Immature natural killer cell (primary cell): ENCODE results near the gene GOLGA7B. TPM values are rescaled to one million over a fixed set of nuclear protein-coding genes. Genes with fewer than 3 reads are reported as not detected.
"Not testable (repeated sequence)": the region's sequence is repeated elsewhere in the genome, so short reads cannot be mapped to it uniquely, and the experiment has no call there.

Experiments
- DNase-seq, 3 donors: peaks; one replicate each; pipeline ENCODE4 v3.0.0; 2022; ENCODE audit warnings: mixed read lengths in 1 of 3
- H3K27ac Mint-ChIP-seq, 6 donors: one replicate each; pipeline ENCODE4 v1.8.0; 2020; ENCODE audit warnings: mixed read lengths in 6 of 6, mild to moderate bottlenecking in 5 of 6, inconsistent platforms in 4 of 6, moderate library complexity in 3 of 6
- H3K27me3 Mint-ChIP-seq, 3 donors: one replicate each; pipeline ENCODE4 v1.8.0; 2020 to 2021; ENCODE audit warnings: low read depth in 3 of 3, mild to moderate bottlenecking in 3 of 3, mixed read lengths in 3 of 3, moderate library complexity in 3 of 3, inconsistent platforms in 1 of 3
- H3K36me3 Mint-ChIP-seq, 3 donors: one replicate each; pipeline ENCODE4 v1.8.0; 2020; ENCODE audit warnings: mixed read lengths in 3 of 3, inconsistent platforms in 2 of 3, mild to moderate bottlenecking in 2 of 3
- H3K4me1 Mint-ChIP-seq, 2 donors: one replicate each; pipeline ENCODE4 v1.8.0; 2020; ENCODE audit warnings: inconsistent platforms in 2 of 2, mild to moderate bottlenecking in 2 of 2, mixed read lengths in 2 of 2, moderate library complexity in 1 of 2
- H3K4me3 Mint-ChIP-seq, 5 donors: one replicate each; pipeline ENCODE4 v1.8.0; 2020; ENCODE audit warnings: mild to moderate bottlenecking in 5 of 5, mixed read lengths in 5 of 5, inconsistent platforms in 3 of 5, moderate library complexity in 3 of 5
- H3K9me3 Mint-ChIP-seq, 6 donors: one replicate each; pipeline ENCODE4 v1.8.0; 2020; ENCODE audit warnings: mild to moderate bottlenecking in 6 of 6, mixed read lengths in 6 of 6, inconsistent platforms in 4 of 6, moderate library complexity in 3 of 6
- polyA plus RNA-seq, 3 donors: library from polyadenylated mRNA; unstranded; fragments of 300-500 nt; fragmentation: Illumina TruSeq; gene quantifications; one replicate each; pipeline ENCODE4 v1.2.3, GENCODE V29; 2021

Gene GOLGA7B
- polyA plus RNA-seq, 3 donors from 2014 or later = 0.09 to 0.27 (median 0.17) TPM

DNA sequence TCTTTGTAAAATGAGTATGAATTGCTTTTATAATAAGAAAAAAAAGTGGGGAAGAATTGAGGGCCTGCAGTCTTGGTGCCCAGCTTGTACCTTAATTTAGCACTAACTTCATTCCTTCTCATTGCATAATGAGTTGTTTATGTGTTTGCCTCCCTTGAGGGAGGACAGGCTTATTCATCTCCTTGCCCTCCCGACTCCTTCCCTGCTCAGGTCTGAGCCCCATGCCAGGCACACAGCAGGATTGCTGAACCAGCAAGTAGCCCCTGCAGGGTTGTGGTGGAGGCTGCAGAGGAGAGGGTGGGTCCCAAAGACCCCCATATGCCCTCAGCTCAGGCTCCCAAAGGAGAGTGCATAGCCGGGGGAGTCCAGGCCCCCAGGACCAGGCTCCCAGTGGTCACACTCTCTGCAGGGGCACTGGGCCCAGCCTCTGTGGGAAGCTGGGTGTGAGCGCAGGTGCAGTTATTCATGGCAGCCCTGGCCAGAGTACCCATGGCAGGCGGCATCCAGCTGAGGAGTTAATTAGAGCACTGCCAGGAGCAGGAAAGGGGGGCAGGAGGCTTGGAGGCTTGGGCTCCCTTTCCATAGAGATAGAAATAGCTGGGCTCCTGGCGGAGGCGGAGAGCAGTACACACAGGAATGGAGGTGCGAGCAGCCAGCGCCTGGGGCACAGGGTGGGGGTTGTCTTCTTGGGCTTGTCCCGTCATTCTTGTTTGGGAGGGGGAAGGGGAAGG, 28.2 kb upstream of the GOLGA7B start:
- H3K4me3 Mint-ChIP-seq = no peak overlapping the region
- H3K27ac Mint-ChIP-seq = no peak overlapping the region
- peaks cover 2 to 7% (median 4%) of the 10 kb centered on the region in 3 donors for H3K27me3 Mint-ChIP-seq
- H3K36me3 Mint-ChIP-seq = peaks cover 0 to 6% (median 0%) of the 10 kb centered on the region in 3 donors
- H3K9me3 Mint-ChIP-seq = no peaks in the 10 kb centered on the region
- no peak for DNase-seq
- peaks cover 0 to 2% of the 10 kb centered on the region in 2 donors for H3K4me1 Mint-ChIP-seq

DNA sequence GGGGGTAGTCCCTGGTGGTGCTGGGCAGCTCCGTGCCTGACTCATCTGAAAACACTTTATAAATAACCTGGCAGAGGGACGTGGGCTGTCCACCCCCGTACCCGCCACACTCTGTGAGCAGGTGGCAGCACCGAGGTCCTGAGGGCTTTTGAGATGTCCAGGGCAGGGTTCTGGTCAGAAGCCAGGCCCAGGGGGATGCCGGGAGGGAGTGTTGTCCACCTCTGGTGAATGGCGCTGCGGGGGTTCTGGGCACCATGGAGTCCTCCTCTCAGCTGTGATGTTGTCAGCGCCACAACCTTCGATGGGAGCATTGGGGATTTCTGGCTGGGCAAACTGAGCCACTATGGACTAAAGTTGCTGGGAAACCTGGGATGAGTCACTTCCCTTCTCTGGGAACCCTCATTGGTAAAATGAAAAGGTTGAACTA, 27.4 kb upstream of the GOLGA7B start:
- no peak for DNase-seq
- H3K27me3 Mint-ChIP-seq = peaks cover 2 to 8% (median 8%) of the 10 kb centered on the region in 3 donors
- H3K36me3 Mint-ChIP-seq = peaks cover 0 to 6% (median 0%) of the 10 kb centered on the region in 3 donors
- no peaks in the 10 kb centered on the region for H3K9me3 Mint-ChIP-seq
- H3K4me1 Mint-ChIP-seq = peaks cover 0 to 2% of the 10 kb centered on the region in 2 donors
- H3K27ac Mint-ChIP-seq = no peak overlapping the region
- no peak overlapping the region for H3K4me3 Mint-ChIP-seq

DNA sequence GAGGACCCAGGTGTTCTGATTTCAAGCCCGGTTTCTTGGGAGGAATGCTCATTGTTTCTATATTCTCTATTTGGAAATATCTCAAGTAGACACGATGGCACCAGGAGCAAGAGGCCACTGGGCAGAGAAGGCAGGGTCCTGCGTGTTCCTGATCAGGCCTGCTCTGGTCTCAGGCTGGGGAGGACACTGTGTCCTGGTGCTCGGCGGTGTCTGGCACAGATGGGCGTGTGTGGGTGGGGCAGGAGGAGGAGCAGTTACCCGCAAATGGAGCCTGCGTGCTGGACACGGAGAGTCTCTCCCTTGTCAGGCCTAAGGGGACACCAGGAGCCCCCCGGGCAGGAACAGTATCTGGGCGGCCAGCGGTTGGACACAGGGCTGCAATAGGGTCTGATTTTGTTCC, 25.9 kb upstream of the GOLGA7B start:
- H3K36me3 Mint-ChIP-seq = peaks cover 0 to 6% (median 0%) of the 10 kb centered on the region in 3 donors
- peaks cover 5% of the 10 kb centered on the region in 2 donors for H3K4me1 Mint-ChIP-seq
- no peak for DNase-seq
- H3K4me3 Mint-ChIP-seq = no peak overlapping the region
- peaks cover 2 to 8% (median 6%) of the 10 kb centered on the region in 3 donors for H3K27me3 Mint-ChIP-seq
- no peaks in the 10 kb centered on the region for H3K9me3 Mint-ChIP-seq
- no peak overlapping the region for H3K27ac Mint-ChIP-seq

DNA sequence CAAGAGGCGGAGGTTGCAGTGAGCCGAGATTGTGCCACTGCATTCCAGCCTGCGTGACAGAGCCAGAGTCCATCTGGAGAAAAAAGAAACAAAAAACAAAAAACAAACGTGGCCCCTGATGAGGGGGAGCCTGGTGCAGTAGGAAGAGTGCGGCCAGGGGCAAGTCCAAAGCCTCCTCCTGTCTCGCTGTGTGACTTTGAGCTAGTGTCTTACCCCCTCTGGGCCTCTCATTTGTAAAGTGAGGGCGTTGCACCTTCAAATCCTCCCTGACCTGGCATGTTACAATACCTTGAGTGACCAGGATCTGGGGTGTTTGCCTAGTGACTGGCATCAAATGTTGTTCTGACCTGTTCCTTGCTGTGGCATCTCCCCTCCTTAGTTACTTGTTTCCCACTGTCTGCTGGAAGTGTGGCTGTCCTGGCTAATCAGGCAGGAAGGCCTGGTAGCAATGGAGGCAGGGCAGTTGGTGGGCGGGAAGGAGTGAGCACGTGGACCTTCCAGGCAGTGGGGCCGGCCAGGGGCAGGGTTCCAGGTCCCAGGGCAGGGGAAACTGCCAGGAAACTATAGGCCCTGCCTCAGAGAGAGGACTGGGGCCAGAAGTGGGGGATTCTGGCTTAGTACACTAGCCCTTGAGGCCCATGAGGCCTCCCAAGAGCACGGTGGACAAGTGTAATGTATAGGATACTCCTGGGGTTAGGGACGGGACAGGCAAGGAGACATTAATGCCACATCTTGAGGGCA, 24.5 kb upstream of the GOLGA7B start:
- H3K9me3 Mint-ChIP-seq = no peaks in the 10 kb centered on the region
- no peak for DNase-seq
- H3K36me3 Mint-ChIP-seq = peaks cover 0 to 3% (median 0%) of the 10 kb centered on the region in 3 donors
- H3K4me1 Mint-ChIP-seq = peaks cover 10 to 12% of the 10 kb centered on the region in 2 donors
- H3K4me3 Mint-ChIP-seq = no peak overlapping the region
- no peak overlapping the region for H3K27ac Mint-ChIP-seq
- H3K27me3 Mint-ChIP-seq = peaks cover 0 to 7% (median 6%) of the 10 kb centered on the region in 3 donors

DNA sequence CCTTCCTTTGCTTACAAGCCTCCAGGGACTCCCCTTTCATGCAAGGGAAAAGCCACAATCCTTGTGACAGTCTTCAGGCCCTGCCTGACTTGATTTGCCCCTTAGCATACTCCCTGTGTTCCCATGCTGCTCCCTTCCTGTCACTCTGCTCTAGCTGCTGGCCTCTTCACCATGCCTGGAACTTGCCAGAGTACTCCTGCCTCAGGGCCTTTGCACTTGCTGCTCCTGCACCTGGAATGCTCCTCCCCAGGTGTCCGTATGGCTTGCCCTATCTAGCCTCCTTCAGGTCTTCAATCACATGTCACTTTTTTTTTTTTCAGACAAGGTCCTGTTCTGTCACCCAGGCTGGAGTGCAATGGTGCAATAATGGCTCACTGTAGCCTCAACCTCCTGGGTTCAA, 22.8 kb upstream of the GOLGA7B start:
- Mint-ChIP-seq H3K27ac (peak overlapping the region in 2 of 6 donors; percentile 0 to 45), H3K9me3 (no peaks in the 10 kb centered on the region), H3K27me3 (peaks cover 0 to 6% (median 6%) of the 10 kb centered on the region in 3 donors), H3K4me3 (no peak overlapping the region), H3K4me1 (peaks cover 10 to 12% of the 10 kb centered on the region in 2 donors), H3K36me3 (peaks cover 0 to 3% (median 0%) of the 10 kb centered on the region in 3 donors)
- DNase-seq = no peak

DNA sequence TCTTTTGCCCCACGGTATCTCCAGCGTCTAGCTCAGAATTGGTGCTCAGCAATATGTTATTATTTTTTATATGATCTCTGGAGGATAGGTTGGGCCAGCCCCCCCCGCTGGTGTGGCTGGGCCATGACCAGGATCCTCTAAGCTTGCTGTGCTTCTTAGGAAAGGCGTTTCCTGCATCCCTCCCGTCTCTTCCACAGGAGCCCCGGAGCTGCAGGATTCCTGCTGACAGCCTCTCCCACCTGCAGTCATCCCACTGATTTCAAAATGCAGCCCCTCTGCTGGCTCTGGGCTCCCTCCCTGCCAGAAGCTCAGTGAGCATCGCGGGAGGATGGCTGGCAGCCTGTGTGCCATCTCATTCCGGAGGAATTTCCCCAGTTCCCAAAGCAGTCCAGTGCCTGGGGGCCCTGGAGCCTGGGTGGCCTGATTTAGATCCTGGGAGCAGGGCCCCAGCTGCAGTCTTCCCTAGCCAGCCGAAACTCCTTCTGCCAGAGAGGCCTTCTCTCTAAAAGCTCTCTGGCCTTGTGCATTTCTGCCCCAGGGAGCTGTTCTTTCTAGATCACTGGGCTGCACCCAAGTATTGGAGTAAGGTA, 21.8 kb upstream of the GOLGA7B start:
- Mint-ChIP-seq H3K36me3 (peaks cover 0 to 3% (median 0%) of the 10 kb centered on the region in 3 donors), H3K27me3 (peaks cover 0 to 6% (median 2%) of the 10 kb centered on the region in 3 donors), H3K4me1 (peaks cover 10 to 12% of the 10 kb centered on the region in 2 donors), H3K27ac (no peak overlapping the region), H3K9me3 (no peaks in the 10 kb centered on the region), H3K4me3 (no peak overlapping the region)
- DNase-seq = no peak

DNA sequence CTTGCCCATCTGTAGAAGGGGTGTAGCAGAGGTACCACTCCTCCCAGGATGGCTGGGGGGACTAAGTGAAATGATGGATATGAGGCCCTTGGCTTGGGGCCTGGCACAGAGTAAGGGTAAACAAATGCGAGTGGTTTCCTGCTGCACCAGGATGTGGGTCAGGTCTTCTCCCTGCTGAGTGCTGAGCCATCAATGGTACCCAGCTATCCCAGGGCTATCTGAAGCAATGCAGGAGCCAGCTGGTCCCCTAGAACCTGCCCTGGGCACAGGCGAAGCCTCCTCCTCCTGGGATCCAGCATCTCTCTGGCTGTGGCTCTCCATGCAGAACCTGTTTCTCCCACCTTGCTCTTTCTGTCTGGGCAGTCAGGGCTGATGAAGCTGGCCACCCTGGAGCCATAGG, 20.9 kb upstream of the GOLGA7B start:
- H3K4me1 Mint-ChIP-seq = peaks cover 10 to 12% of the 10 kb centered on the region in 2 donors
- H3K9me3 Mint-ChIP-seq = no peaks in the 10 kb centered on the region
- peak overlapping the region in 2 of 6 donors; percentile 16 to 58 for H3K27ac Mint-ChIP-seq
- no peak overlapping the region for H3K4me3 Mint-ChIP-seq
- H3K36me3 Mint-ChIP-seq = peaks cover 0 to under 1% (median 0%) of the 10 kb centered on the region in 3 donors
- H3K27me3 Mint-ChIP-seq = peaks cover 0 to 6% (median 2%) of the 10 kb centered on the region in 3 donors
- no peak for DNase-seq

DNA sequence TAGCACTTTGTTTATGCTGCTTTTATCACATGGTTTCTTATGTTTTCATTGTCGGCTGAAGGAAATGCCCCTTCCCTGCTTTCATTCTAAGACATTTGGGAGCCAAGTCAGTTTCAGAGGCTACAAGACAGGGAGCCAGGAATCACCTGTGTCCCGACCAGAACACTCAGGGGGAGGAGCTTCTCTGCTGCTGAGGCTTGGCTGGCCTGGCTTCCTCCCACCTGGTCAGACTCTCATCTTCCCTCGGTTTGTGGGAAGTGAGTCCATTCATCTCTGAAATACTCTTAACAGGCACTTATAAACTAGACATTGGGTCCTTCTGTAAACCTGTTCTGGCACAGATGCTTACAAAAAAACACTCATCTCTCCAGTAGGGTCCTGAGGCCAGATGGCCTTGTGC, 19.6 kb upstream of the GOLGA7B start:
- Mint-ChIP-seq H3K4me3 (no peak overlapping the region), H3K36me3 (peaks cover 0 to 5% (median 3%) of the 10 kb centered on the region in 3 donors), H3K27ac (peak overlapping the region in 1 of 6 donors; percentile 65), H3K9me3 (no peaks in the 10 kb centered on the region), H3K27me3 (peaks cover 2 to 6% (median 3%) of the 10 kb centered on the region in 3 donors), H3K4me1 (peaks cover 10 to 12% of the 10 kb centered on the region in 2 donors)
- no peak for DNase-seq

DNA sequence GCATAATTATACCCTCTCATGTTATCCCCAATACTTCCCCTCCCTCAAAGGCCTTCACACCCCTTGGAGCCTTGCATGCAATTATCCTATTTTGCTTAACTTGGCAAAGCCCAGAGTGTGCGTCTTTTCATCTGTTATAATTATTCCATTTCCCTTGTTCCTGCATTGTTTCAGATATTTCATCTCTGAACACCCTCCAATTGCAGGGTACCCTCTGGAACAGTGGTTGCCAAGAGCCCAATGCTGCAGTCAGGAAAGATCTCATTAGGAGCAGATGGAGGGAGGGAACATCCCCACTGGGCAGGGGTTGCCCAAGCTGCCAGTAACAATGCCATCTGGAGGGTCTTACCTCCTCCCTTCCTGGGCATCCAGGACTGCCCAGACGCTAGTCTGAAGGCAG, 18.4 kb upstream of the GOLGA7B start:
- Mint-ChIP-seq H3K36me3 (peaks cover 1 to 8% (median 6%) of the 10 kb centered on the region in 3 donors), H3K4me3 (no peak overlapping the region), H3K27ac (no peak overlapping the region), H3K27me3 (peaks cover 2 to 6% (median 3%) of the 10 kb centered on the region in 3 donors), H3K4me1 (peaks cover 10% of the 10 kb centered on the region in 2 donors), H3K9me3 (no peaks in the 10 kb centered on the region)
- no peak for DNase-seq

DNA sequence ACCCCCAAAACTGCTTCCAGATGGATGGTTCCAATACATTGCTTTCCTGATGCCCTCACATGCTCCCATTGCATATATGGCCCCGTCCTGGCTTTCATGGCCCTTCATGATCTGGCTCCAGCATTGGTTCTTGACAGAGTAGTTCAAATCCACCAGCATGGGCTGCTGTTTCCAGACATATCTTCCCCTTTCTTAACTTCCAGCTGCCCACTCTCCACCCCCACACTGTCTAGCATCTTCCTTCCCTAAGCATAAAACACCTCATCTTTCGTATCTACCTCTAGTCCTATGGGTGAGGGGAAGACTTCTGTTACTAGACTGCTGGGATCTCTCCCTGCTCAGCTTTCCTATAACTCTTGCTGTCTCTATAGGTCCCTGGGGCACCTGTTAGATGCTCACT, 13.2 kb upstream of the GOLGA7B start:
- Mint-ChIP-seq H3K27me3 (peaks cover 0 to 7% (median 0%) of the 10 kb centered on the region in 3 donors), H3K36me3 (peaks cover 12 to 22% (median 20%) of the 10 kb centered on the region in 3 donors), H3K9me3 (no peaks in the 10 kb centered on the region), H3K4me1 (peaks cover 0 to 4% of the 10 kb centered on the region in 2 donors), H3K27ac (no peak overlapping the region), H3K4me3 (no peak overlapping the region)
- no peak for DNase-seq

DNA sequence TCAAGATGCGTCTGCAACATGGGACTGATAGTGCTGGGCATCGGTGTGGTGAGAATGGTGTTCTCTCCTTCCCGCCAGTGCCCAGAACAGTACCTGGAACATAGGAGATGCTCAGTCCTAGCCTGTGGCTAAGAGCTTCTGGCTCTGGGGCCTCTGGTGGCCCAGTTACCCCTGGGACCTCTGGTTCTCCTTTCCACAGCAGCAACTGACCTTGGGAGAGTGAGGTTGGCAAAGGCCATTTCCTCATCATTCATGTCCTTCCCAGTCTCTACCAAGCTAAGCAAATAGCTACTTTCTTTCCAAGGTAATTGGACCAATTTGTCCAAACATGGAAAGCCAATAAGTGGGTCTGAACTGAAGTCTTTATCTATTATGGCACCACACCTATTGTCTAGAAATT, 11.6 kb upstream of the GOLGA7B start:
- DNase-seq = no peak
- Mint-ChIP-seq H3K36me3 (peaks cover 12 to 22% (median 20%) of the 10 kb centered on the region in 3 donors), H3K4me3 (no peak overlapping the region), H3K27ac (no peak overlapping the region), H3K27me3 (peaks cover 0 to 7% (median 0%) of the 10 kb centered on the region in 3 donors), H3K9me3 (no peaks in the 10 kb centered on the region), H3K4me1 (peaks cover 0 to 9% of the 10 kb centered on the region in 2 donors)

DNA sequence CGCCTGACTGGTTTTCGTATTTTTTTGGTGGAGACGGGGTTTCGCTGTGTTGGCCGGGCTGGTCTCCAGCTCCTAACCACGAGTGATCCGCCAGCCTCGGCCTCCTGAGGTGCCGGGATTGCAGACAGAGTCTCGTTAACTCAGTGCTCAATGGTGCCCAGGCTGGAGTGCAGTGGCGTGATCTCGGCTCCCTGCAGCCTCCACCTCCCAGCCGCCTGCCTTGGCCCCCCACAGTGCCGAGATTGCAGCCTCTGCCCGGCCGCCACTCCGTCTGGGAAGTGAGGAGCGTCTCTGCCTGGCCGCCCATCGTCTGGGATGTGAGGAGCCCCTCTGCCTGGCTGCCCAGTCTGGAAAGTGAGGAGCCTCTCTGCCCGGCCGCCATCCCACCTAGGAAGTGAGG, 8.5 kb upstream of the GOLGA7B start:
- not testable (repeated sequence) for H3K9me3 Mint-ChIP-seq, H3K27me3 Mint-ChIP-seq, H3K4me3 Mint-ChIP-seq, DNase-seq, H3K27ac Mint-ChIP-seq
- Mint-ChIP-seq H3K36me3 (peaks cover 12 to 16% (median 15%) of the 10 kb centered on the region in 3 donors), H3K4me1 (peaks cover 0 to 16% of the 10 kb centered on the region in 2 donors)

DNA sequence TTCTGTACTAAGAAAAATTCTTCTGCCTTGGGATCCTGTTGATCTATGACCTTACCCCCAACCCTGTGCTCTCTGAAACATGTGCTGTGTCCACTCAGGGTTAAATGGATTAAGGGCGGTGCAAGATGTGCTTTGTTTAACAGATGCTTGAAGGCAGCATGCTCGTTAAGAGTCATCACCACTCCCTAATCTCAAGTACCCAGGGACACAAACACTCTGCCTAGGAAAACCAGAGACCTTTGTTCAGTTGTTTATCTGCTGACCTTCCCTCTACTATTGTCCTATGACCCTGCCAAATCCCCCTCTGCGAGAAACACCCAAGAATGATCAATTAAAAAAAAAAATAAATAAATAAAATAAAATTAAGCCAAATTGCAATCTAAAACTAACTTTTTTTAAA, 7.5 kb upstream of the GOLGA7B start:
- not testable (repeated sequence) for H3K27me3 Mint-ChIP-seq, H3K9me3 Mint-ChIP-seq, H3K27ac Mint-ChIP-seq, H3K4me3 Mint-ChIP-seq, H3K36me3 Mint-ChIP-seq, DNase-seq
- H3K4me1 Mint-ChIP-seq = peaks cover 0 to 16% of the 10 kb centered on the region in 2 donors
